Panc1 (cell line): ENCODE results near the gene PLEKHO2. TPM values are rescaled to one million over a fixed set of nuclear protein-coding genes. Genes with fewer than 3 reads are reported as not detected.

ENCODE experiments used
- ATAC-seq: fragments of 200-7000 bp; cut with Tn5 transposase; 2 replicates; pipeline ENCODE4 v1.9.1; 2020; ENCODE audit warnings: mild to moderate bottlenecking, moderate library complexity
- BruUV-seq: library from RNA; stranded (reverse); fragments of 400-500 nt; replicated peaks from 2 replicates; lab custom pipeline; 2021; lab: Mats Ljungman, UMichigan
- CTCF ChIA-PET: fragments of 300-600 bp; sonication (Branson Sonifier 250); formaldehyde crosslinking; loops from one replicate; lab custom pipeline; 2022; ENCODE audit warnings: antibody characterized with exemption; lab: Charles Lee
- POLR2A ChIA-PET: fragments of 300-600 bp; sonication (Branson Sonifier 250); formaldehyde crosslinking; loops from one replicate; lab custom pipeline; 2022; ENCODE audit warnings: antibody characterized with exemption; lab: Charles Lee
- DNase-seq: peaks from one replicate; pipeline ENCODE4 v3.0.0-alpha.2; 2010; ENCODE audit warnings: low read depth, low spot score
- H3K27ac ChIP-seq: 2 replicates; pipeline ENCODE4 v1.5.1; 2011; ENCODE audit warnings: mild to moderate bottlenecking, low read length, inconsistent platforms
- H3K27me3 ChIP-seq: fragments of 200-500 bp; sonication (Bioruptor generic); 2 replicates; pipeline ENCODE4 v1.6.0; 2014; ENCODE audit warnings: low read length, inconsistent platforms; ENCODE audit not compliant: control insufficient read depth, insufficient read depth
- H3K36me3 ChIP-seq: fragments of 200-500 bp; sonication (Bioruptor generic); 2 replicates; pipeline ENCODE4 v1.5.1; 2014; ENCODE audit warnings: inconsistent platforms, mild to moderate bottlenecking, low read length, moderate library complexity; ENCODE audit not compliant: control insufficient read depth, insufficient read depth
- H3K4me1 ChIP-seq: 2 replicates; pipeline ENCODE4 v1.5.1; 2011; ENCODE audit warnings: inconsistent platforms, mild to moderate bottlenecking, low read length, moderate library complexity; ENCODE audit not compliant: control insufficient read depth, insufficient read depth
- H3K4me3 ChIP-seq, 2 experiments: 2 replicates each; pipeline ENCODE4 v1.5.1; 2011 to 2012; ENCODE audit warnings: low read depth in 2 of 2, low read length in 2 of 2, mild to moderate bottlenecking in 2 of 2, inconsistent platforms in 1 of 2, moderate library complexity in 1 of 2
- H3K9me3 ChIP-seq: fragments of 200-500 bp; sonication (Bioruptor generic); 2 replicates; pipeline ENCODE4 v1.5.1; 2014; ENCODE audit warnings: low read depth, mild to moderate bottlenecking, inconsistent platforms, low read length, moderate library complexity; ENCODE audit not compliant: control insufficient read depth, insufficient read depth
- CTCF ChIP-seq: fragments of 450-650 bp; IDR thresholded peaks from 2 replicates; pipeline ENCODE4 v1.5.1; 2017; ENCODE audit warnings: mild to moderate bottlenecking
- POLR2AphosphoS5 ChIP-seq: IDR thresholded peaks from 2 replicates; pipeline ENCODE4 v1.6.1; 2012; ENCODE audit warnings: mild to moderate bottlenecking, low read depth, low read length, moderate library complexity
- REST ChIP-seq, 2 experiments: IDR thresholded peaks; 2 replicates each; pipeline ENCODE4 v1.6.1; 2011 to 2012; ENCODE audit warnings: low read depth in 2 of 2, control low read depth in 1 of 2, low read length in 1 of 2, mild to moderate bottlenecking in 1 of 2, moderate library complexity in 1 of 2; ENCODE audit not compliant: insufficient read depth in 1 of 2
- SIN3A ChIP-seq: IDR thresholded peaks from 2 replicates; pipeline ENCODE4 v1.6.1; 2012; ENCODE audit warnings: low read depth, mild to moderate bottlenecking, low read length, moderate library complexity, borderline replicate concordance; ENCODE audit not compliant: insufficient read depth
- TCF7L2 ChIP-seq: IDR thresholded peaks from 2 replicates; pipeline ENCODE4 v1.6.1; 2011; ENCODE audit warnings: mild to moderate bottlenecking, low read depth, low read length, inconsistent platforms
- in situ Hi-C: cut with HindIII; loops from 2 replicates; pipeline ENCODE4 v1.10.0; 2016; ENCODE audit warnings: low sequenced_read_pairs, low pct_unique_long_range_greater_than_20kb
- intact Hi-C: fragments of 100-400 bp; cut with micrococcal nuclease; formaldehyde crosslinking; loops from one replicate; pipeline ENCODE4 v1.10.0; 2022; ENCODE audit not compliant: unreplicated experiment
- total RNA-seq: library from RNA; stranded (reverse); gene quantifications from one replicate; pipeline ENCODE4 v1.2.1, GENCODE V29; 2021; ENCODE audit not compliant: unreplicated experiment

Gene PLEKHO2
- total RNA-seq, 1 experiment from 2014 or later, result 11.1 TPM

- H3K4me3 ChIP-seq, result no peak overlapping the region
- CTCF ChIA-PET, result no interaction called here
- ATAC-seq, result no peak
- H3K27me3 ChIP-seq, result no peaks in the 10 kb centered on the region
- no peaks in the 10 kb centered on the region; the same call in 1 of the 2 replicates for H3K4me1 ChIP-seq
- no peak for TF ChIP-seq REST (IDR thresholded peaks at IDR 0.05; ENCODE audit: insufficient read depth in 1 of 2, low read depth in 2 of 2, low read length in 1 of 2)
- no peak for TF ChIP-seq POLR2AphosphoS5
- TF ChIP-seq SIN3A, result no peak
- no peak for TF ChIP-seq CTCF
- TF ChIP-seq TCF7L2, result no peak
- in situ Hi-C loops, result no loop called here
- H3K9me3 ChIP-seq, result no peaks in the 10 kb centered on the region
- POLR2A ChIA-PET, result no interaction called here
- intact Hi-C loops, result no loop called here
- no peak overlapping the region for H3K27ac ChIP-seq
- no TSS peak for BruUV-seq
- no peak for DNase-seq
- no peaks in the 10 kb centered on the region for H3K36me3 ChIP-seq
These were observed 27.8 kb downstream of the PLEKHO2 start for GRCh38 chr15:64869501-64869900.

GRCh38 chr15:64870353-64870752 is 28.6 kb downstream of the PLEKHO2 start:
- intact Hi-C loops (no loop called here), in situ Hi-C loops (no loop called here)
- Histone ChIP-seq H3K27me3 (no peaks in the 10 kb centered on the region), H3K4me1 (no peaks in the 10 kb centered on the region; the same call in 1 of the 2 replicates), H3K9me3 (no peaks in the 10 kb centered on the region), H3K4me3 (no peak overlapping the region), H3K36me3 (no peaks in the 10 kb centered on the region), H3K27ac (no peak overlapping the region)
- DNase-seq (no peak), ATAC-seq (no peak)
- POLR2A ChIA-PET, result interaction anchor here (0.5 to 0.6 kb wide), 2 partner anchors 17 to 38 kb away, joined by 3 to 9 read pairs; no protein-coding TSS in a partner anchor
- no TSS peak for BruUV-seq
- TF ChIP-seq REST (IDR thresholded peaks at IDR 0.05; ENCODE audit: insufficient read depth in 1 of 2, low read depth in 2 of 2, low read length in 1 of 2), result no peak
- no peak for TF ChIP-seq SIN3A
- TF ChIP-seq CTCF, result no peak
- no peak for TF ChIP-seq POLR2AphosphoS5
- TF ChIP-seq TCF7L2, result no peak
- CTCF ChIA-PET, result no interaction called here
